CD4-positive, alpha-beta T cell treated with Interleukin-4 for 4 hours (primary cell): Measurements from ENCODE around the gene IL18.
"Not testable (repeated sequence)": the region's sequence is repeated elsewhere in the genome, so short reads cannot be mapped to it uniquely, and the experiment has no call there.

Experiments
- DNase-seq: peaks from one replicate; pipeline ENCODE4 v3.0.0-alpha.2; 2020

The IL18 gene

DNA sequence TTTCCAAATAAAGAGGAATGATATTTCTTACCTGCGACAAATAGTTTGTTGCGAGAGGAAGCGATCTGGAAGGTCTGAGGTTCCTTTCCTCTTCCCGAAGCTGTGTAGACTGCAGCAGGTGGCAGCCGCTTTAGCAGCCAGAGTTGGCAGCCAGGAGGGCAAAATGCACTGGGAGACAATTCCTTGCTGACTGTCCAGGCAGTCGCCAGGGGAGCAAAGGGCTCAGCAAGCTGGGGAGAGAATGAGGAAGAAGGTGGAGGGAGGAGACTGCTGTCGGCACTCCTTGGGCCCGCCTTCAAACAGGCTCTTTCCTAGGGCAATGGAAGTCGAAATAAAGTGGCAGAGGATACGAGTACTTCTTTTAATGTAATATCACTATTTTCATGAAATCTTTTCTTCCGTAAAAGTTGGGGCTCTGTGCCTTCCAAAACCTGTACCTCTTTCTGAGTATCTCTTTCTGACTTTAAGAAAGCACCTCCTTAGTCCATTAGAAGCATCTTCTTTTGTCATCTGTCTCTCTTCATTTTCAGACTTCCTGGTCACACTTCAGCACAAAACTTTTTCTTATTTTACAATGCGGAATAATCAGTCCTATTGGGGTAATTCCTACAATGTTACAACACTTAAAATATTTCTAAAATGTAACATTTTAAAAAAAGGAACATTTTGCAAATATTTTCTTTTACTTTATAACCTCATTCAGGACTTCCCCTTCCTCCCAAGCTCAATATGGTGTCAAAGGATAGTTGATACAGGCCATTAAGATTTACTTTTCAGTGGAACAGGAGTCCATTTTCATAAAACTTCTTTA lies at the start of gene IL18:
IL18 (minus strand) TSS at position 220 of the 811 bp plus-strand sequence. CDS start 9,041 bp downstream, outside the sequence.
- DNase-seq, result no peak

GRCh38 chr11:112212710-112213109 lies 48.8 kb upstream of the IL18 start:
- no peak for DNase-seq

DNA sequence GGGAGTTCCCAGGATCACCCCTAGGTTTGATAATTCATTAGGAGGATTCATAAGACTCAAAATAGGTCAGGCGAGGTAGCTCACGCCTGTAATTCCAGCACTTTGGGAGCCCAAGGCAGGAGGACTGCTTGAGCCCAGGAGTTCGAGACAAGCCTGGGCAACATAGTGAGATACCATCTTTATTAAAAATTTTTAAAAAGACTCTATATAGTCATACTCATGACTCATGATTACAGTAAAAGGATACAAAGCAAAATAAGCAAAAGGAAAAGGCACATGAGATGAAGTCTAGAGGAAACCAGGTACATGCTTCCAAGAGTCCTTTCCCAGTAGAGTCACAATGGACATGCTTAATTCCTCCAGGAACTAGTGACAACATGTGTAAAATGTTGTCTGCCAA lies 48.4 kb upstream of the IL18 start:
- no peak for DNase-seq

DNA sequence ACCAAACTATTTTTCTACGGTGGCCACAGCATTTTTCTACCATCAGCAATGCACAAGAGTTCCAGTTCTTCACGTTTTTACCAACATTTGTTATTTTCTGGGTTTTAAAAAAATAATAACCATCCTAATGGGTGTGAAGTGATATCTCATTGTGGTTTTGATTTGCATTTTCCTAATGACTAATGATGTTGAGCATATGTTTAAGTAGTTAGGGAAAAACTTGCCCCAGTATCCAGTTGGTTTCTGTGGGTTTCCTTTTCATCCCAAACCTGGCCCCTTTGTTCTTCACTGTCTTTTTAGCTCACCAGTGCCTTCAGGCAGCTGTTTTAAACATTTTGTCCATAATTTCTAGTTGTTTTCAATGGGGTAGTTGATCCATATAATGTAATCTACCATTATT lies 47.6 kb upstream of the IL18 start:
- peak; percentile 22 for DNase-seq

- DNase-seq, result no peak
Observed at GRCh38 chr11:112210890-112211289, 47.0 kb upstream of the IL18 start.

DNA sequence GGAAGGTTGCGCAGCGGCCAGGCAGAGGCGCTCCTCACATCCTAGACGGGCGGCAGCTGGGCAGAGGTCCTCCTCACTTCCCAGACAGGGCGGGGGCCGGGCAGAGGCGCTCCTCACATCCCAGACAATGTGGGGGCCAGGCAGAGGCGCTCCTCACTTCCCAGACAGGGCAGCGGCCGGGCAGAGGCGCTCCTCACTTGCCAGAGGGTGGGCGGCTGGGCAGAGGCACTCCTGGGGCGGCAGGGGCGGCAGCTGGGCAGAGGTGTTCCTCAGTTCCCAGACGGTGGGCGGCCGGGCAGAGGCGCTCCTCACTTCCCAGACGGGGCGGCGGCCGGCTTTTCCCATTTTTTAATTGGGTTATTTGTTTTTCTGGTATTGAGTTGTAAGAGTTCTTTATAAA lies 42.2 kb upstream of the IL18 start:
- no peak for DNase-seq

GRCh38 chr11:112200252-112200651 lies 36.4 kb upstream of the IL18 start:
- no peak for DNase-seq

DNA sequence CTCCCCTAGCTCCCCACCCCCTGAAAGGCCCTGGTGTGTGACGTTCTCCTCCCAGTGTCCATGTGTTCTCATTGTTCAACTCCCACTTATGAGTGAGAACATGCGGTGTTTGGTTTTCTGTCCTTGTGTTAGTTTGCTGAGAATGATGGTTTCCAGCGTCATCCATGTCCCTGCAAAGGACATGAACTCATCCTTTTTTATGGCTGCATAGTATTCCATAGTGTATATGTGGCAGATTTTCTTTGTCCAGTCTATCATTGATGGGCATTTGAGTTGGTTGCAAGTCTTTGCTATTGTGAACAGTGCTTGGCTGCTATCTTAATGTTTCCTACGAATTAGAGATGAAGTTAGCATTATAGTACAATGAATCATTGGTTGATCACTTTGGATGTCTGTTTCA lies 35.2 kb upstream of the IL18 start:
- DNase-seq, result not testable (repeated sequence)

- no peak for DNase-seq
Observed at GRCh38 chr11:112196519-112197087, 32.7 kb upstream of the IL18 start.

- no peak for DNase-seq
Observed at GRCh38 chr11:112195951-112196351, 32.1 kb upstream of the IL18 start.

DNA sequence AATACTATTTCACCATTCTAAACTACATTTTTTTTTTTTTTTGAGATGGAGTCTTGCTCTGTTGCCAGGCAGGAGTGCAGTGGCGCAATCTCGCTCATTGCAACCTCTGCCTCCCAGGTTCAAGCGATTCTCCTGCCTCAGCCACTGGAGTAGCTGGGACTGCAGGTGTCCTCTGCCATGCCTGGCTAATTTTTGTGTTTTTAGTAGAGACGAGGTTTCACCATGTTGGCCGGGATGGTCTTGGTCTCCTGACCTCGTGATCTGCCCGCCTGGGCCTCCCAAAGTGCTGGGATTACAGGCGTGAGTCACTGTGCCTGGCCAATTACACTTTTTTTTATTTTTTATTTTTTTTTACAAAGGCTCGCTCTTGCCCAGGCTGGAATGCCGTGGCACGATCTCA lies 31.2 kb upstream of the IL18 start:
- not testable (repeated sequence) for DNase-seq

DNA sequence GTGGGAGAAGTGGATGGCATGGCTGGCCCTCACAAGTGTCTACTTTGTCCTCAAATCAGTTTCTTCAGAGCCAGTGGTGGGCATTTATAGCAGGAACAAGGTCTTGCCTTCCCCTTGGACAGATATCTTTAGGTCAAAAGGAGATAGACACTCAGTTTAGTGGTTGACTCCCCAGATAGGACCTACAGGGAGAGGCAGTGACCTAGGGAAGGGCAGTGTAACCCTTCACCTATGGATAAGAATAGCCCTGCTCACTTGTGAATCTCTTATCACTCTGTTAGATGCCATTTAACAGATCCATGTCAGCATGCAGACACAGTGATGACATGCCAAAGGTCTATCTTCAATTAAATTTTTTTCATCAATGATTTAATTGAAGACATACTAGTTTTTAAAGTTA lies 22.4 kb upstream of the IL18 start:
- no peak for DNase-seq

GRCh38 chr11:112185883-112186282 lies 22.0 kb upstream of the IL18 start:
- DNase-seq, result no peak

- no peak for DNase-seq
Observed at GRCh38 chr11:112182867-112183266, 19.0 kb upstream of the IL18 start.

DNA sequence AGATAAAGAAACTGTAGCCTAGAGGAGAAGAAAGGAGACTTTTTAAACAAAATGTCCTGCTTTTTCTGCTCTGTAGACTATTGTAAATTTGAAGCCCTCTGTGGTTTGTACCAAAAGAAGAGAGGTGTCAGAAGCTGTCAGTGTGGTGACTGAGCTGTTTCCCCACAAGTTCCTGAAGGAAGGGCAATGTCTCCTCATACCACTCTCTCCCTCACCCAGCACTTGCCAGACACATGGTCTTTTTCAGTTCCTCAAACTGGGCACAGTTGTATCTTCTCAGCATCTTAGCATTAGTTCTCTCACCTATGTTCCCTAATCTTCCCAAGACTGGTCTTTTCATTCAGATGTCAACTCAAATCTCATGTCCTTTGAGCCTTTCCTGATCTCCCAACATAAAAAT lies 15.7 kb upstream of the IL18 start:
- no peak for DNase-seq

DNA sequence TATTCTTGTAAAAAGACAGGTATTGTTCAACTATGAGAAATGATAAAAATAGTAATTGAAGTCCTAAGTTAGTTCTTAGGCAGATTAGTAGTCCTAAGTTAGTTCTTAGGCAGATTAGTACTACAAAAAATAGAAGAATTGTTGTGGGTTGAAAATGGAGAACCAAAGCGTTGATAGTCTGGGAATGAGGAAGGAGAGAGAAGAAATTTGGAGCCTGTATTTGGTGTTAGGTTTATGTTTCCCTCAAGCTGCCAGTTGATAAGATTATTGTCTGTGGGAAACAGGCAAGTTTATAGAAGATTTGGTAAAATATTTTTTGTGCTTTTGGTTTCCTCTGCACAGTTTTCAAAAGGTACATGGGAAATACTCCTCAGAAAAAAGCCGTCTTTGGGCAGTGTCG lies 15.0 kb upstream of the IL18 start:
- DNase-seq, result no peak

DNA sequence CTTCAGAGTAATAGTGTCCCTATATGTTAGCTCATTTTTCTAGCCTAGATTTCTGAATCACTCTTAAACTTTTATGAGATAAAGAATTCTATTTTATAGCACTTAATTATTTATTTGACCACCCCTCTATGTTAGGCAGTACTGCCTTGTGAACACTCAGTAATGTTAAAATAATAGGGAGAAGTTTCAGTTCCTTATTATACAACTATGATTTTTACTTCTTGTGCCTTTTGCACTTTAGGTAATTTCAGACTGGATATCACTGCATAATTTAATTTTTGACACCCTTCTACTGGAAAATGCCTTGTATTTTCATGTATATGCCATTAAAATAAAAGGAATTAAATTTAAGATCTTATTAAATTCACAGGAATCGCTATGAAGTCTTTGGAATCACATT lies 14.5 kb upstream of the IL18 start:
- no peak for DNase-seq

- no peak for DNase-seq
Observed at GRCh38 chr11:112177589-112177988, 13.7 kb upstream of the IL18 start.

GRCh38 chr11:112176077-112176476 lies 12.2 kb upstream of the IL18 start:
- no peak for DNase-seq

DNA sequence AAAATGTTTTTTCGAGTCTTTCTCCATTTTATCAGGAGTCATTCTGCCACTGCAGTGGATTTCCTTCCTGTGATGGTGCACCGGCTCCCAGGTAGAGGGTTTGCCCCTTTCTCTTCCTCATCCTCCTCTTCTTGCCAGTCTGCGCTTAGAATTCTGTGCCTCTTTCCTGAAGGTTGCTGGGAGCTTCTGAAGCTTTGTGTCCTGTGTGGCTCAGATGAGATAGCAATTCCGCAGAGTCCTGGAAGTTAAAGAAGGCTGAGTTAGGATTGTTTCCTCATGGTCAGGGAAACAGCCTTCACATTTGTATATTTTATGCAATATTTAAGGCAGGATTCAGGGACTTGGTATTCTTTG lies 11.7 kb upstream of the IL18 start:
- DNase-seq, result no peak

- DNase-seq, result peak; percentile 43
Observed at GRCh38 chr11:112174789-112175598, 11.1 kb upstream of the IL18 start, which contains the start of gene BCO2. Gene BCO2, plus strand, starts transcription at chr11:112175512. Its CDS starts 90 bp downstream, at chr11:112175602.

DNA sequence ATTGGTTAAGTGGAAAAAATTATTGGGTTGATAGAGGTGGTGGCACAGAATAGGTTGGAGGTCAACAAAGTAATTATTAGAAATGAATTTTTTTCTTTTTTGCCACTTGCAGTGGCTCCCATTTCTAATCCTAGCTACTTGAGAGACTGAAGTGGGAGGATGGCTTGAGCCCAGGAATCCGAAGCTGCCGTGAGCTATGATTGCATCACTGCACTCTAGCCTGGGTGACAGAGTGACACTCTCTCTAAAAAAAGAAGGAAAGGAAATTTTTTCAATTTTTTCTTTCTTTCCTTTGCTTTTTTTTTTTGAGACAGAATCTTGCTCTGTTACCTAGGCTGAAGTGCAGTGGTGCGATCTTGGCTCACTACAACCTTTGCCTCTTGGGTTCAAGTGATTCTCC lies 9.3 kb upstream of the IL18 start:
- no peak for DNase-seq

DNA sequence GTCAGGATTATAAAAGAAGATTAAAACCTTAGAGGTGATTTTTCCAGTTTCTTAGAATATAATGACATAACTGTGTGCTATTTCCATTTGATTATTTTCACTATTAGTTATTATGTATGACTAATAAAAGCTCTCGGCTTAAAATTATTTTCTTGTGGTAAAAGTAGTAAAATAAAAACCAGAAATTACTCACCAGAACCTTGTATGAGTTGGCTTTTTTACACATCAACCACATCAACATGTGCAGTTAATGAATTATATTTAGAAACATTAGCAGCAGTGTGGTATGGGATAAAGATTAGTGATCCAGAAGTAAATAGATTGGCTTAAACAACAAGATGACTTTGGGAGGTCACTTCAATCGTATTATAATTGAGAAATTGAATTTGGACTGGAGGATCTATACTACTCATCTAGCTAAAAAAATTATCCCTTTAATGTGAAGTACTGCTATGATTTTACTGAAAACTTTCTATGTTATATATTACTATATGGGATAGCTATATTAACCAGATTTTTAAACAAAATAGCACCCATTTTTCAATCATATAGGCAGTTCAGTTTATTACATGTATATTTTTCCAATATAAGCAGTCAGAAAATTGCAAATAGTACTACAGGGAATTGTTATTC lies 8.6 kb upstream of the IL18 start:
- DNase-seq, result no peak
